Keratinocyte (primary cell): ENCODE data around the gene NBPF3. TPM values are rescaled to one million over a fixed set of nuclear protein-coding genes. Genes with fewer than 3 reads are reported as not detected.

Experiments used
- DNase-seq: peaks from one replicate; pipeline ENCODE4 v3.0.0-alpha.2; 2011; ENCODE audit warnings: low read depth, missing footprints, low spot score
- FAIRE-seq: peaks from 2 replicates; lab custom pipeline; 2011; peaks lifted over from hg19 to GRCh38; lab: Jason Lieb, UNC
- H2AFZ ChIP-seq: 2 replicates; pipeline ENCODE4 v1.6.0; 2012; ENCODE audit warnings: low read length, control low read depth, inconsistent platforms; ENCODE audit not compliant: control insufficient read depth
- H3K27ac ChIP-seq: 2 replicates; pipeline ENCODE4 v1.5.1; 2011; ENCODE audit warnings: low read length; ENCODE audit not compliant: control insufficient read depth, insufficient read depth
- H3K27me3 ChIP-seq: 3 replicates; pipeline ENCODE4 v1.6.0; 2011; ENCODE audit warnings: low read length; ENCODE audit not compliant: control insufficient read depth, insufficient read depth; ENCODE audit errors: extremely low read depth
- H3K36me3 ChIP-seq, 2 experiments: 2 replicates in 1 of 2; 3 replicates in 1 of 2; pipeline ENCODE4 v1.5.1; 2011; ENCODE audit warnings: low read length in 2 of 2, mild to moderate bottlenecking in 1 of 2; ENCODE audit not compliant: control insufficient read depth in 2 of 2, insufficient read depth in 2 of 2; ENCODE audit errors: extremely low read depth in 1 of 2
- H3K4me1 ChIP-seq: 3 replicates; pipeline ENCODE4 v1.5.1; 2011; ENCODE audit warnings: low read length; ENCODE audit not compliant: control insufficient read depth, insufficient read depth; ENCODE audit errors: extremely low read depth
- H3K4me2 ChIP-seq: 3 replicates; pipeline ENCODE4 v1.6.0; 2011; ENCODE audit warnings: low read depth, low read length; ENCODE audit not compliant: control insufficient read depth, insufficient read depth; ENCODE audit errors: extremely low read depth
- H3K4me3 ChIP-seq, 3 experiments: fragments of 200-600 bp in 1 of 3; sonication (generic) in 1 of 3; 2 replicates in 2 of 3; 3 replicates in 1 of 3; pipeline ENCODE4 v1.5.1; 2011 to 2016; ENCODE audit warnings: low read length in 3 of 3, mild to moderate bottlenecking in 3 of 3, control low read depth in 2 of 3, inconsistent platforms in 1 of 3, low read depth in 1 of 3, mixed read lengths in 1 of 3, mixed run types in 1 of 3, moderate library complexity in 1 of 3; ENCODE audit not compliant: control insufficient read depth in 2 of 3, insufficient read depth in 2 of 3; ENCODE audit errors: extremely low read depth in 1 of 3
- H3K79me2 ChIP-seq: 2 replicates; pipeline ENCODE4 v1.6.0; 2012; ENCODE audit warnings: low read length; ENCODE audit not compliant: control insufficient read depth, insufficient read depth
- H3K9ac ChIP-seq: 3 replicates; pipeline ENCODE4 v1.6.0; 2011; ENCODE audit warnings: low read length; ENCODE audit not compliant: control insufficient read depth, insufficient read depth; ENCODE audit errors: extremely low read depth
- H3K9me1 ChIP-seq: 3 replicates; pipeline ENCODE4 v1.6.0; 2011; ENCODE audit warnings: low read length; ENCODE audit not compliant: control insufficient read depth, insufficient read depth; ENCODE audit errors: extremely low read depth
- H3K9me3 ChIP-seq: 2 replicates; pipeline ENCODE4 v1.5.1; 2012; ENCODE audit warnings: low read depth, low read length; ENCODE audit not compliant: control insufficient read depth
- H4K20me1 ChIP-seq: 3 replicates; pipeline ENCODE4 v1.6.0; 2011; ENCODE audit warnings: low read length; ENCODE audit not compliant: control insufficient read depth, insufficient read depth; ENCODE audit errors: extremely low read depth
- CTCF ChIP-seq, 3 experiments: IDR thresholded peaks in 1 of 3; conservative IDR thresholded peaks in 1 of 3; optimal IDR thresholded peaks in 1 of 3; 2 replicates in 2 of 3; 3 replicates in 1 of 3; pipeline versions ENCODE3 to v1.5.1; 2011; ENCODE audit warnings: low read length in 3 of 3, mild to moderate bottlenecking in 3 of 3, moderate library complexity in 2 of 3, control low read depth in 1 of 3, inconsistent platforms in 1 of 3; ENCODE audit not compliant: insufficient read depth in 2 of 3; ENCODE audit errors: extremely low read depth in 1 of 3
- EZH2 ChIP-seq: IDR thresholded peaks from one replicate; pipeline ENCODE4 v1.6.1; 2012; ENCODE audit warnings: inconsistent platforms, mild to moderate bottlenecking, low read length, moderate library complexity
- dilution Hi-C: fragments of 300-500 bp; cut with MboI; formaldehyde crosslinking; loops from one replicate; pipeline ENCODE4 v1.7.0; 2020; ENCODE audit warnings: low sequenced_read_pairs; ENCODE audit not compliant: extremely low pct_ligation_motif_present
- polyA plus RNA-seq, 5 experiments: library from polyadenylated mRNA; depleted of rRNA in 3 of 5; stranded (reverse) in 3 of 5; stranded (forward) in 1 of 5; unstranded in 1 of 5; fragments of >200 nt; gene quantifications; 1 replicate in 1 of 5; 2 replicates in 3 of 5; 3 replicates in 1 of 5; pipeline versions ENCODE4 v1.2.1 to v1.2.3, GENCODE V29; 2011 to 2012; ENCODE audit warnings: missing spikeins in 2 of 5, low read depth in 1 of 5, low replicate concordance in 1 of 5

NBPF3 gene
- polyA plus RNA-seq, 1 donor (not counting 4 experiments of a cell fraction or from before 2014, with no cell fraction given) = 6.8 TPM

- FAIRE-seq = no peak
- no peaks in the 10 kb centered on the region for H4K20me1 ChIP-seq
- H3K4me3 ChIP-seq = no peak overlapping the region
- no peaks in the 10 kb centered on the region for H3K27me3 ChIP-seq
- H3K79me2 ChIP-seq = no peaks in the 10 kb centered on the region
- dilution Hi-C loops = no loop called here
- no peak overlapping the region for H2AFZ ChIP-seq
- no peak for TF ChIP-seq EZH2
- no peak for TF ChIP-seq CTCF (optimal IDR thresholded peaks at IDR 0.05 in 1 of 3, IDR thresholded peaks at IDR 0.05 in 1 of 3, conservative IDR thresholded peaks at IDR 0.05 in 1 of 3; ENCODE audit: extremely low read depth in 1 of 3, insufficient read depth in 2 of 3, low read length in 3 of 3)
- H3K4me2 ChIP-seq = no peak overlapping the region
- H3K9ac ChIP-seq = no peak overlapping the region
- no peaks in the 10 kb centered on the region for H3K9me3 ChIP-seq
- H3K4me1 ChIP-seq = no peaks in the 10 kb centered on the region
- H3K9me1 ChIP-seq = no peaks in the 10 kb centered on the region
- DNase-seq = no peak
- no peak overlapping the region for H3K27ac ChIP-seq
- no peaks in the 10 kb centered on the region for H3K36me3 ChIP-seq
Measured at GRCh38 chr1:21520899-21521716, 81.2 kb downstream of the NBPF3 start.

GRCh38 chr1:21521717-21522060 is 81.8 kb downstream of the NBPF3 start:
- no peak overlapping the region for H3K4me3 ChIP-seq
- H2AFZ ChIP-seq = no peak overlapping the region
- no peak overlapping the region for H3K4me2 ChIP-seq
- dilution Hi-C loops = no loop called here
- no peaks in the 10 kb centered on the region for H3K9me1 ChIP-seq
- DNase-seq (no peak), FAIRE-seq (no peak)
- no peaks in the 10 kb centered on the region for H3K4me1 ChIP-seq
- H3K79me2 ChIP-seq = no peaks in the 10 kb centered on the region
- H3K9ac ChIP-seq = no peak overlapping the region
- H3K36me3 ChIP-seq = no peaks in the 10 kb centered on the region
- no peaks in the 10 kb centered on the region for H3K9me3 ChIP-seq
- H4K20me1 ChIP-seq = no peaks in the 10 kb centered on the region
- H3K27me3 ChIP-seq = no peaks in the 10 kb centered on the region
- TF ChIP-seq EZH2 = no peak
- no peak for TF ChIP-seq CTCF (optimal IDR thresholded peaks at IDR 0.05 in 1 of 3, IDR thresholded peaks at IDR 0.05 in 1 of 3, conservative IDR thresholded peaks at IDR 0.05 in 1 of 3; ENCODE audit: extremely low read depth in 1 of 3, insufficient read depth in 2 of 3, low read length in 3 of 3)
- H3K27ac ChIP-seq = no peak overlapping the region
